HepG2 (cell line): ENCODE data around the gene DHRS4L2. TPM values are rescaled to one million over a fixed set of nuclear protein-coding genes. Genes with fewer than 3 reads are reported as not detected.
A peak's percentile ranks its signal among the peaks of the same experiment; 100 is the strongest.

Source experiments
- NCOA2 ChIP-seq: sonication (generic); formaldehyde crosslinking; IDR thresholded peaks from 2 replicates; pipeline ENCODE4 v1.8.0; 2022; ENCODE audit warnings: inconsistent platforms
- REXO4 ChIP-seq: sonication (generic); formaldehyde crosslinking; IDR thresholded peaks from 2 replicates; pipeline ENCODE4 v1.8.0; 2022; ENCODE audit warnings: missing genetic modification reagents, mild to moderate bottlenecking, borderline replicate concordance
- RFXANK ChIP-seq: IDR thresholded peaks from 2 replicates; pipeline ENCODE4 v1.6.1; 2016
- STAT5B ChIP-seq: sonication (generic); formaldehyde crosslinking; IDR thresholded peaks from 2 replicates; pipeline ENCODE4 v1.4.0; 2020; ENCODE audit warnings: missing genetic modification reagents
- TEAD2 ChIP-seq: sonication (generic); formaldehyde crosslinking; IDR thresholded peaks from 2 replicates; pipeline ENCODE4 v1.9.0; 2021; ENCODE audit warnings: missing genetic modification reagents
- U2AF2 ChIP-seq: fragments of 200-400 bp; formaldehyde crosslinking; IDR thresholded peaks from 2 replicates; pipeline ENCODE4 v1.6.1; 2017; ENCODE audit warnings: low read depth, mild to moderate bottlenecking, low read length
- XBP1 ChIP-seq: sonication (generic); formaldehyde crosslinking; IDR thresholded peaks from 2 replicates; pipeline ENCODE4 v1.5.0; 2020; ENCODE audit warnings: missing genetic modification reagents
- YY1 ChIP-seq: IDR thresholded peaks from 2 replicates; pipeline ENCODE4 v1.6.1; 2011; ENCODE audit warnings: low read length, low read depth, moderate library complexity, mild to moderate bottlenecking; ENCODE audit not compliant: insufficient read depth, insufficient replicate concordance
- ZKSCAN8 ChIP-seq: IDR thresholded peaks from 2 replicates; pipeline ENCODE4 v1.6.1; 2016; ENCODE audit warnings: borderline replicate concordance, missing genetic modification reagents, missing compliant biosample characterization
- ZNF207 ChIP-seq: fragments of 450-650 bp; IDR thresholded peaks from 2 replicates; pipeline ENCODE4 v1.6.1; 2016; ENCODE audit warnings: antibody characterized with exemption, borderline replicate concordance
- polyA plus RNA-seq, 8 experiments: library from polyadenylated mRNA; depleted of rRNA in 3 of 8; stranded (reverse) in 7 of 8; unstranded in 1 of 8; fragments of >200 nt; fragmentation: Illumina TruSeq in 4 of 8; extraction: Trizol in 4 of 8; gene quantifications; 2 replicates each; pipeline versions ENCODE4 v1.2.1 to v1.2.3, GENCODE V29; 2011 to 2016; ENCODE audit warnings: low read depth in 4 of 8, missing spikeins in 1 of 8, mixed read lengths in 1 of 8; ENCODE audit not compliant: insufficient read depth in 1 of 8
- total RNA-seq, 5 experiments: library from RNA; depleted of rRNA; stranded (reverse); fragments of >200 nt; fragmentation: Illumina TruSeq; extraction: Trizol; gene quantifications; 2 replicates each; pipeline ENCODE4 v1.2.3, GENCODE V29; 2016; ENCODE audit warnings: low read depth in 1 of 5
- TF ChIP-seq, protein P1 (sequence below): sonication (generic); formaldehyde crosslinking; IDR thresholded peaks from 2 replicates; pipeline ENCODE4 v1.4.0; 2020; ENCODE audit warnings: low read depth, missing genetic modification reagents
- TF ChIP-seq, protein P2 (sequence below): sonication (generic); formaldehyde crosslinking; IDR thresholded peaks from 2 replicates; pipeline ENCODE4 v1.5.0; 2020; ENCODE audit warnings: mild to moderate bottlenecking, missing genetic modification reagents, borderline replicate concordance
- TF ChIP-seq, protein P3 (sequence below): sonication (generic); formaldehyde crosslinking; IDR thresholded peaks from 2 replicates; pipeline ENCODE4 v1.4.0; 2020; ENCODE audit warnings: missing genetic modification reagents, mild to moderate bottlenecking, borderline replicate concordance
- TF ChIP-seq, protein P4 (sequence below): sonication (generic); formaldehyde crosslinking; IDR thresholded peaks from 2 replicates; pipeline ENCODE4 v1.4.0; 2020; ENCODE audit warnings: missing genetic modification reagents, borderline replicate concordance

DHRS4L2 gene
- total and polyA plus RNA-seq, 2 of the 13 experiments (the other 11 are each of a cell fraction or from before 2014, with no cell fraction given): 24.7 to 38.2 TPM

DNA sequence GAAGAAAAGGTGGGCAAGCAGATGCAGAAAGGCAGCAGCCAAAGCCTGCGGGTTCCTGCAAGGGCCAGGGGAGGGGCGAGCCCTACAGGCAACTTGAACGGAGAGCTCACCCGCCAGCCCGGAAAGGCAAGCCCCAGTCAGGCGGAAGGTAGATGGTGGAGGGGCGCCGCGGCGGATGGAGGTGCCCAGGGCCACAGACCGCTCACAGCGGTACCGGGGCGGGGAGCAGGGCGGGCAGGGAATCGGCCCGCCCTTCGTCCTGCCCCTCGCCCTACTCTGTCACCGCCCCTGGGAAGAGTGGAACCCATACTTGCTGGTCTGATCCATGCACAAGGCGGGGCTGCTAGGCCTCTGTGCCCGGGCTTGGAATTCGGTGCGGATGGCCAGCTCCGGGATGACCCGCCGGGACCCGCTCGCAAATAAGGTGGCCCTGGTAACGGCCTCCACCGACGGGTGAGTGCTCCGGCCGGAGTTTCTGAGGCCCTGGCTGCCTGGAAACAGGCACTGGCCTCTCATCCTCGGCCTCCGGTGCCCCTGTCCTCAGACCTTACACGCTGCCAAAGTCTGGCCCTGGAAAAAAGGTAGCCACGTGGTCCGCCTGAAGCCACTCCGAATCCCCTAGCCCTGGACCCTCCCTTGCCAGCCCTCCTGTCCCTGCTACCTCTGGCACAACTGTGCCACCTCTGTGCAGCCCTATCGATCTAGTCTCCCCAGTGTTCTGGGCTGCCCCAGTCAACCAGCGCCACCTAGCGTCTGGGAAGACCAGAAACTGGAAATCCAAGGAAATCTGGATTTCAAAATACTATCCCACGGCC, 35.1 kb upstream of the DHRS4L2 start, which contains the start of gene DHRS4 (continued):
- TF ChIP-seq, protein P1, sequence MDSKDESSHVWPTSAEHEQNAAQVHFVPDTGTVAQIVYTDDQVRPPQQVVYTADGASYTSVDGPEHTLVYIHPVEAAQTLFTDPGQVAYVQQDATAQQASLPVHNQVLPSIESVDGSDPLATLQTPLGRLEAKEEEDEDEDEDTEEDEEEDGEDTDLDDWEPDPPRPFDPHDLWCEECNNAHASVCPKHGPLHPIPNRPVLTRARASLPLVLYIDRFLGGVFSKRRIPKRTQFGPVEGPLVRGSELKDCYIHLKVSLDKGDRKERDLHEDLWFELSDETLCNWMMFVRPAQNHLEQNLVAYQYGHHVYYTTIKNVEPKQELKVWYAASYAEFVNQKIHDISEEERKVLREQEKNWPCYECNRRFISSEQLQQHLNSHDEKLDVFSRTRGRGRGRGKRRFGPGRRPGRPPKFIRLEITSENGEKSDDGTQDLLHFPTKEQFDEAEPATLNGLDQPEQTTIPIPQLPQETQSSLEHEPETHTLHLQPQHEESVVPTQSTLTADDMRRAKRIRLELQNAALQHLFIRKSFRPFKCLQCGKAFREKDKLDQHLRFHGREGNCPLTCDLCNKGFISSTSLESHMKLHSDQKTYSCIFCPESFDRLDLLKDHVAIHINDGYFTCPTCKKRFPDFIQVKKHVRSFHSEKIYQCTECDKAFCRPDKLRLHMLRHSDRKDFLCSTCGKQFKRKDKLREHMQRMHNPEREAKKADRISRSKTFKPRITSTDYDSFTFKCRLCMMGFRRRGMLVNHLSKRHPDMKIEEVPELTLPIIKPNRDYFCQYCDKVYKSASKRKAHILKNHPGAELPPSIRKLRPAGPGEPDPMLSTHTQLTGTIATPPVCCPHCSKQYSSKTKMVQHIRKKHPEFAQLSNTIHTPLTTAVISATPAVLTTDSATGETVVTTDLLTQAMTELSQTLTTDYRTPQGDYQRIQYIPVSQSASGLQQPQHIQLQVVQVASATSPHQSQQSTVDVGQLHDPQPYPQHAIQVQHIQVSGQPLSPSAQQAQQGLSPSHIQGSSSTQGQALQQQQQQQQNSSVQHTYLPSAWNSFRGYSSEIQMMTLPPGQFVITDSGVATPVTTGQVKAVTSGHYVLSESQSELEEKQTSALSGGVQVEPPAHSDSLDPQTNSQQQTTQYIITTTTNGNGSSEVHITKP (CRISPR knock-in tag): peak; percentile 66
- TF ChIP-seq, protein P2, sequence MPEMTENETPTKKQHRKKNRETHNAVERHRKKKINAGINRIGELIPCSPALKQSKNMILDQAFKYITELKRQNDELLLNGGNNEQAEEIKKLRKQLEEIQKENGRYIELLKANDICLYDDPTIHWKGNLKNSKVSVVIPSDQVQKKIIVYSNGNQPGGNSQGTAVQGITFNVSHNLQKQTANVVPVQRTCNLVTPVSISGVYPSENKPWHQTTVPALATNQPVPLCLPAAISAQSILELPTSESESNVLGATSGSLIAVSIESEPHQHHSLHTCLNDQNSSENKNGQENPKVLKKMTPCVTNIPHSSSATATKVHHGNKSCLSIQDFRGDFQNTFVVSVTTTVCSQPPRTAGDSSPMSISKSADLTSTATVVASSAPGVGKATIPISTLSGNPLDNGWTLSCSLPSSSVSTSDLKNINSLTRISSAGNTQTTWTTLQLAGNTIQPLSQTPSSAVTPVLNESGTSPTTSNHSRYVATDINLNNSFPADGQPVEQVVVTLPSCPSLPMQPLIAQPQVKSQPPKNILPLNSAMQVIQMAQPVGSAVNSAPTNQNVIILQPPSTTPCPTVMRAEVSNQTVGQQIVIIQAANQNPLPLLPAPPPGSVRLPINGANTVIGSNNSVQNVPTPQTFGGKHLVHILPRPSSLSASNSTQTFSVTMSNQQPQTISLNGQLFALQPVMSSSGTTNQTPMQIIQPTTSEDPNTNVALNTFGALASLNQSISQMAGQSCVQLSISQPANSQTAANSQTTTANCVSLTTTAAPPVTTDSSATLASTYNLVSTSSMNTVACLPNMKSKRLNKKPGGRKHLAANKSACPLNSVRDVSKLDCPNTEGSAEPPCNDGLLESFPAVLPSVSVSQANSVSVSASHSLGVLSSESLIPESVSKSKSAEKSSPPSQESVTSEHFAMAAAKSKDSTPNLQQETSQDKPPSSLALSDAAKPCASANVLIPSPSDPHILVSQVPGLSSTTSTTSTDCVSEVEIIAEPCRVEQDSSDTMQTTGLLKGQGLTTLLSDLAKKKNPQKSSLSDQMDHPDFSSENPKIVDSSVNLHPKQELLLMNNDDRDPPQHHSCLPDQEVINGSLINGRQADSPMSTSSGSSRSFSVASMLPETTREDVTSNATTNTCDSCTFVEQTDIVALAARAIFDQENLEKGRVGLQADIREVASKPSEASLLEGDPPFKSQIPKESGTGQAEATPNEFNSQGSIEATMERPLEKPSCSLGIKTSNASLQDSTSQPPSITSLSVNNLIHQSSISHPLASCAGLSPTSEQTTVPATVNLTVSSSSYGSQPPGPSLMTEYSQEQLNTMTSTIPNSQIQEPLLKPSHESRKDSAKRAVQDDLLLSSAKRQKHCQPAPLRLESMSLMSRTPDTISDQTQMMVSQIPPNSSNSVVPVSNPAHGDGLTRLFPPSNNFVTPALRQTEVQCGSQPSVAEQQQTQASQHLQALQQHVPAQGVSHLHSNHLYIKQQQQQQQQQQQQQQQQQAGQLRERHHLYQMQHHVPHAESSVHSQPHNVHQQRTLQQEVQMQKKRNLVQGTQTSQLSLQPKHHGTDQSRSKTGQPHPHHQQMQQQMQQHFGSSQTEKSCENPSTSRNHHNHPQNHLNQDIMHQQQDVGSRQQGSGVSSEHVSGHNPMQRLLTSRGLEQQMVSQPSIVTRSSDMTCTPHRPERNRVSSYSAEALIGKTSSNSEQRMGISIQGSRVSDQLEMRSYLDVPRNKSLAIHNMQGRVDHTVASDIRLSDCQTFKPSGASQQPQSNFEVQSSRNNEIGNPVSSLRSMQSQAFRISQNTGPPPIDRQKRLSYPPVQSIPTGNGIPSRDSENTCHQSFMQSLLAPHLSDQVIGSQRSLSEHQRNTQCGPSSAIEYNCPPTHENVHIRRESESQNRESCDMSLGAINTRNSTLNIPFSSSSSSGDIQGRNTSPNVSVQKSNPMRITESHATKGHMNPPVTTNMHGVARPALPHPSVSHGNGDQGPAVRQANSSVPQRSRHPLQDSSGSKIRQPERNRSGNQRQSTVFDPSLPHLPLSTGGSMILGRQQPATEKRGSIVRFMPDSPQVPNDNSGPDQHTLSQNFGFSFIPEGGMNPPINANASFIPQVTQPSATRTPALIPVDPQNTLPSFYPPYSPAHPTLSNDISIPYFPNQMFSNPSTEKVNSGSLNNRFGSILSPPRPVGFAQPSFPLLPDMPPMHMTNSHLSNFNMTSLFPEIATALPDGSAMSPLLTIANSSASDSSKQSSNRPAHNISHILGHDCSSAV (CRISPR knock-in tag): peak; percentile 95; the same call in 1 of the 2 replicates
- 0 out of 2 replicates have a peak, but pooled peaks have one; percentile 88 for TF ChIP-seq U2AF2
- TF ChIP-seq ZKSCAN8: peak; percentile 91; the same call in 1 of the 2 replicates
- peak; percentile 95 for TF ChIP-seq STAT5B (CRISPR knock-in tag)
- no peak for TF ChIP-seq ZNF207
- TF ChIP-seq, protein P3, sequence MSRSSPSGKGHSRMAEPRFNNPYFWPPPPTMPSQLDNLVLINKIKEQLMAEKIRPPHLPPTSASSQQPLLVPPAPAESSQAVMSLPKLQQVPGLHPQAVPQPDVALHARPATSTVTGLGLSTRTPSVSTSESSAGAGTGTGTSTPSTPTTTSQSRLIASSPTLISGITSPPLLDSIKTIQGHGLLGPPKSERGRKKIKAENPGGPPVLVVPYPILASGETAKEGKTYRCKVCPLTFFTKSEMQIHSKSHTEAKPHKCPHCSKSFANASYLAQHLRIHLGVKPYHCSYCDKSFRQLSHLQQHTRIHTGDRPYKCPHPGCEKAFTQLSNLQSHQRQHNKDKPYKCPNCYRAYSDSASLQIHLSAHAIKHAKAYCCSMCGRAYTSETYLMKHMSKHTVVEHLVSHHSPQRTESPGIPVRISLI (CRISPR knock-in tag): peak; percentile 82; the same call in 1 of the 2 replicates
- TF ChIP-seq, protein P4, sequence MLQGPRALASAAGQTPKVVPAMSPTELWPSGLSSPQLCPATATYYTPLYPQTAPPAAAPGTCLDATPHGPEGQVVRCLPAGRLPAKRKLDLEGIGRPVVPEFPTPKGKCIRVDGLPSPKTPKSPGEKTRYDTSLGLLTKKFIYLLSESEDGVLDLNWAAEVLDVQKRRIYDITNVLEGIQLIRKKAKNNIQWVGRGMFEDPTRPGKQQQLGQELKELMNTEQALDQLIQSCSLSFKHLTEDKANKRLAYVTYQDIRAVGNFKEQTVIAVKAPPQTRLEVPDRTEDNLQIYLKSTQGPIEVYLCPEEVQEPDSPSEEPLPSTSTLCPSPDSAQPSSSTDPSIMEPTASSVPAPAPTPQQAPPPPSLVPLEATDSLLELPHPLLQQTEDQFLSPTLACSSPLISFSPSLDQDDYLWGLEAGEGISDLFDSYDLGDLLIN (CRISPR knock-in tag): 0 out of 2 replicates have a peak, but pooled peaks have one; percentile 52
- TF ChIP-seq REXO4 (CRISPR knock-in tag): no peak; the same call in 1 of the 2 replicates
- TF ChIP-seq TEAD2 (CRISPR knock-in tag): peak; percentile 91
- peak; percentile 67 for TF ChIP-seq NCOA2 (CRISPR knock-in tag)
- peak; percentile 65 for TF ChIP-seq RFXANK (CRISPR knock-in tag)
- TF ChIP-seq YY1: peak; percentile 75
- peak; percentile 18; the same call in 1 of the 2 replicates for TF ChIP-seq XBP1 (CRISPR knock-in tag)
